K562 (cell line): ENCODE measurements around the gene GDF9. TPM values are rescaled to one million over a fixed set of nuclear protein-coding genes. Genes with fewer than 3 reads are reported as not detected.

Experiments used
- ARNT ChIP-seq, 2 experiments: fragments of 450-650 bp; IDR thresholded peaks; 2 replicates each; pipeline ENCODE4 v1.6.1; 2016; ENCODE audit warnings: mild to moderate bottlenecking in 1 of 2
- BDP1 ChIP-seq: IDR thresholded peaks from 3 replicates; pipeline ENCODE4 v1.6.1; 2011; ENCODE audit not compliant: insufficient read length, insufficient read depth
- BRD9 ChIP-seq: fragments of 450-650 bp; IDR thresholded peaks from 2 replicates; pipeline ENCODE4 v1.6.1; 2018; ENCODE audit warnings: low read depth; ENCODE audit not compliant: partially characterized antibody
- C11orf30 ChIP-seq: fragments of 450-650 bp; IDR thresholded peaks from 2 replicates; pipeline ENCODE4 v1.6.1; 2016; ENCODE audit warnings: low read depth, mild to moderate bottlenecking
- CTBP1 ChIP-seq: fragments of 450-650 bp; IDR thresholded peaks from 2 replicates; pipeline ENCODE4 v1.6.1; 2016; ENCODE audit warnings: borderline replicate concordance
- DACH1 ChIP-seq: fragments of 450-650 bp; IDR thresholded peaks from 2 replicates; pipeline ENCODE4 v1.6.1; 2018; ENCODE audit not compliant: partially characterized antibody
- DDX20 ChIP-seq: fragments of 450-650 bp; IDR thresholded peaks from 2 replicates; pipeline ENCODE4 v1.6.1; 2016; ENCODE audit warnings: missing genetic modification characterization, low read depth, mild to moderate bottlenecking, missing compliant biosample characterization, moderate library complexity
- EHMT2 ChIP-seq: fragments of 450-650 bp; IDR thresholded peaks from 2 replicates; pipeline ENCODE4 v1.6.1; 2018; ENCODE audit warnings: antibody characterized with exemption
- ELF1 ChIP-seq: fragments of 200-800 bp; sonication (Bioruptor generic); IDR thresholded peaks from 2 replicates; pipeline ENCODE4 v1.6.1; 2016; ENCODE audit warnings: missing genetic modification characterization, missing compliant biosample characterization
- GTF2B ChIP-seq: IDR thresholded peaks from 2 replicates; pipeline ENCODE4 v1.6.1; 2011; ENCODE audit not compliant: insufficient read length; ENCODE audit errors: extremely low read depth
- HMG20A ChIP-seq: fragments of 450-650 bp; formaldehyde crosslinking; conservative IDR thresholded peaks from 2 replicates; pipeline ENCODE4 v1.4.0; 2020; ENCODE audit warnings: mild to moderate bottlenecking, mixed read lengths
- L3MBTL2 ChIP-seq: fragments of 450-650 bp; IDR thresholded peaks from 2 replicates; pipeline ENCODE4 v1.6.1; 2016; ENCODE audit warnings: mild to moderate bottlenecking, moderate library complexity
- MEF2A ChIP-seq: IDR thresholded peaks from 2 replicates; pipeline ENCODE4 v1.6.1; 2011; ENCODE audit warnings: low read depth, mild to moderate bottlenecking, low read length, moderate library complexity; ENCODE audit not compliant: control insufficient read depth
- MIER1 ChIP-seq: fragments of 450-650 bp; IDR thresholded peaks from 2 replicates; pipeline ENCODE4 v1.6.1; 2016; ENCODE audit warnings: antibody characterized with exemption, mild to moderate bottlenecking, low read depth
- RBFOX2 ChIP-seq: fragments of 200-400 bp; formaldehyde crosslinking; IDR thresholded peaks from 2 replicates; pipeline ENCODE4 v1.6.1; 2017; ENCODE audit warnings: low read depth, mild to moderate bottlenecking, low read length, moderate library complexity
- SP1 ChIP-seq: sonication (generic); formaldehyde crosslinking; IDR thresholded peaks from 2 replicates; pipeline ENCODE4 v1.8.1; 2022; ENCODE audit warnings: mild to moderate bottlenecking, missing genetic modification reagents
- TCF7 ChIP-seq: sonication (generic); IDR thresholded peaks from 2 replicates; pipeline ENCODE4 v1.6.1; 2016; ENCODE audit warnings: antibody characterized with exemption, borderline replicate concordance
- TSC22D4 ChIP-seq: fragments of 450-650 bp; IDR thresholded peaks from 2 replicates; pipeline ENCODE4 v1.6.1; 2016; ENCODE audit warnings: missing genetic modification characterization, missing biosample characterization, control low read depth
- U2AF2 ChIP-seq: fragments of 200-400 bp; formaldehyde crosslinking; optimal IDR thresholded peaks from 2 replicates; pipeline ENCODE3; 2017; ENCODE audit warnings: low read depth, mild to moderate bottlenecking, low read length
- ZNF12 ChIP-seq: sonication (generic); formaldehyde crosslinking; IDR thresholded peaks from 2 replicates; pipeline ENCODE4 v1.4.0; 2020; ENCODE audit warnings: mild to moderate bottlenecking, missing genetic modification reagents
- ZNF140 ChIP-seq: fragments of 250-450 bp; sonication (Bioruptor Pico); IDR thresholded peaks from 2 replicates; pipeline ENCODE4 v1.8.0; 2021; ENCODE audit warnings: moderate library complexity, mild to moderate bottlenecking, inconsistent platforms
- ZNF830 ChIP-seq: fragments of 250-450 bp; sonication (Bioruptor Pico); IDR thresholded peaks from 2 replicates; pipeline ENCODE4 v1.5.0; 2021; ENCODE audit warnings: mild to moderate bottlenecking
- polyA plus RNA-seq, 8 experiments: library from polyadenylated mRNA; depleted of rRNA in 4 of 8; stranded (reverse) in 5 of 8; unstranded in 3 of 8; fragments of >200 nt; fragmentation: Nextera tagmentation in 2 of 8; fragmentation: Illumina TruSeq in 1 of 8; extraction: Ambion mirVana in 2 of 8; extraction: Trizol in 1 of 8; gene quantifications; 2 replicates each; pipeline versions ENCODE4 v1.2.1 to v1.2.3, GENCODE V29; 2011 to 2014; ENCODE audit warnings: inconsistent platforms in 1 of 8, missing spikeins in 1 of 8
- total RNA-seq, 7 experiments: library from RNA; depleted of rRNA in 6 of 7; stranded (reverse); fragments of >200 nt in 6 of 7; fragmentation: Illumina TruSeq in 2 of 7; extraction: Trizol in 2 of 7; gene quantifications; 2 replicates each; pipeline versions ENCODE4 v1.2.1 to v1.2.3, GENCODE V29; 2011 to 2021; ENCODE audit warnings: low replicate concordance in 1 of 7
- TF ChIP-seq, protein P1 (sequence below): fragments of 450-650 bp; IDR thresholded peaks from one replicate; pipeline ENCODE4 v1.6.1; 2018; ENCODE audit warnings: mild to moderate bottlenecking, moderate library complexity; ENCODE audit not compliant: partially characterized antibody
- TF ChIP-seq, protein P2 (sequence below): sonication (generic); formaldehyde crosslinking; IDR thresholded peaks from 2 replicates; pipeline ENCODE4 v1.8.1; 2022; ENCODE audit warnings: missing genetic modification reagents
- TF ChIP-seq, protein P3 (sequence below): IDR thresholded peaks from 2 replicates; pipeline ENCODE4 v1.6.1; 2011; ENCODE audit warnings: borderline replicate concordance, low read depth, mild to moderate bottlenecking, moderate library complexity, low read length; ENCODE audit not compliant: insufficient read depth, poor library complexity, severe bottlenecking

GDF9 gene
- total and polyA plus RNA-seq, 9 of the 15 experiments (the other 6 are each of a cell fraction or from before 2014, with no cell fraction given): 0.10 to 0.70 (median 0.20) TPM; not detected in 1

GRCh38 chr5:132830436-132831094, 35.7 kb downstream of the GDF9 start, which contains the start of gene SHROOM1 (continued):
- TF ChIP-seq ZNF830 (CRISPR knock-in tag) (no peak), EHMT2 (no peak), HMG20A (CRISPR knock-in tag) (no peak), BRD9 (no peak), ARNT (IDR thresholded peaks at IDR 0.05) (no peak), C11orf30 (no peak), DDX20 (tag) (no peak), GTF2B (no peak), BDP1 (no peak), ZNF12 (CRISPR knock-in tag) (no peak), U2AF2 (no peak), ELF1 (tag) (no peak), MEF2A (no peak), TCF7 (no peak), CTBP1 (peak; percentile 72), L3MBTL2 (peak; percentile 90), SP1 (no peak), ZNF140 (CRISPR knock-in tag) (no peak), MIER1 (no peak), TSC22D4 (no peak), DACH1 (no peak), RBFOX2 (peak; percentile 92)
- TF ChIP-seq, protein P1, sequence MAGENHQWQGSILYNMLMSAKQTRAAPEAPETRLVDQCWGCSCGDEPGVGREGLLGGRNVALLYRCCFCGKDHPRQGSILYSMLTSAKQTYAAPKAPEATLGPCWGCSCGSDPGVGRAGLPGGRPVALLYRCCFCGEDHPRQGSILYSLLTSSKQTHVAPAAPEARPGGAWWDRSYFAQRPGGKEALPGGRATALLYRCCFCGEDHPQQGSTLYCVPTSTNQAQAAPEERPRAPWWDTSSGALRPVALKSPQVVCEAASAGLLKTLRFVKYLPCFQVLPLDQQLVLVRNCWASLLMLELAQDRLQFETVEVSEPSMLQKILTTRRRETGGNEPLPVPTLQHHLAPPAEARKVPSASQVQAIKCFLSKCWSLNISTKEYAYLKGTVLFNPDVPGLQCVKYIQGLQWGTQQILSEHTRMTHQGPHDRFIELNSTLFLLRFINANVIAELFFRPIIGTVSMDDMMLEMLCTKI: no peak
- TF ChIP-seq, protein P2, sequence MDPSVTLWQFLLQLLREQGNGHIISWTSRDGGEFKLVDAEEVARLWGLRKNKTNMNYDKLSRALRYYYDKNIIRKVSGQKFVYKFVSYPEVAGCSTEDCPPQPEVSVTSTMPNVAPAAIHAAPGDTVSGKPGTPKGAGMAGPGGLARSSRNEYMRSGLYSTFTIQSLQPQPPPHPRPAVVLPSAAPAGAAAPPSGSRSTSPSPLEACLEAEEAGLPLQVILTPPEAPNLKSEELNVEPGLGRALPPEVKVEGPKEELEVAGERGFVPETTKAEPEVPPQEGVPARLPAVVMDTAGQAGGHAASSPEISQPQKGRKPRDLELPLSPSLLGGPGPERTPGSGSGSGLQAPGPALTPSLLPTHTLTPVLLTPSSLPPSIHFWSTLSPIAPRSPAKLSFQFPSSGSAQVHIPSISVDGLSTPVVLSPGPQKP (CRISPR knock-in tag): no peak
- TF ChIP-seq, protein P3, sequence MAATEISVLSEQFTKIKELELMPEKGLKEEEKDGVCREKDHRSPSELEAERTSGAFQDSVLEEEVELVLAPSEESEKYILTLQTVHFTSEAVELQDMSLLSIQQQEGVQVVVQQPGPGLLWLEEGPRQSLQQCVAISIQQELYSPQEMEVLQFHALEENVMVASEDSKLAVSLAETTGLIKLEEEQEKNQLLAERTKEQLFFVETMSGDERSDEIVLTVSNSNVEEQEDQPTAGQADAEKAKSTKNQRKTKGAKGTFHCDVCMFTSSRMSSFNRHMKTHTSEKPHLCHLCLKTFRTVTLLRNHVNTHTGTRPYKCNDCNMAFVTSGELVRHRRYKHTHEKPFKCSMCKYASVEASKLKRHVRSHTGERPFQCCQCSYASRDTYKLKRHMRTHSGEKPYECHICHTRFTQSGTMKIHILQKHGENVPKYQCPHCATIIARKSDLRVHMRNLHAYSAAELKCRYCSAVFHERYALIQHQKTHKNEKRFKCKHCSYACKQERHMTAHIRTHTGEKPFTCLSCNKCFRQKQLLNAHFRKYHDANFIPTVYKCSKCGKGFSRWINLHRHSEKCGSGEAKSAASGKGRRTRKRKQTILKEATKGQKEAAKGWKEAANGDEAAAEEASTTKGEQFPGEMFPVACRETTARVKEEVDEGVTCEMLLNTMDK: peak; percentile 48
